NT2/D1 (cell line): ENCODE data around the gene HOXB9.

Source experiments
- SUZ12 ChIP-seq: IDR thresholded peaks from 2 replicates; pipeline ENCODE4 v1.6.1; 2011; ENCODE audit not compliant: insufficient read length, insufficient read depth; ENCODE audit errors: extremely low read depth
- YY1 ChIP-seq: IDR thresholded peaks from 2 replicates; pipeline ENCODE4 v1.6.1; 2011; ENCODE audit not compliant: insufficient read length, insufficient read depth
- ZNF274 ChIP-seq: IDR thresholded peaks from 2 replicates; pipeline ENCODE4 v1.6.1; 2011; ENCODE audit warnings: mild to moderate bottlenecking, low read depth, low read length

GRCh38 chr17:48611213-48611612 lies 14.9 kb downstream of the HOXB9 start:
- TF ChIP-seq ZNF274: no peak
- no peak for TF ChIP-seq SUZ12
- TF ChIP-seq YY1: no peak
